Parathyroid adenoma (tissue), 2 donors: Measurements from ENCODE around the gene CLCN6.

ENCODE experiments used
- H2AFZ ChIP-seq: fragments of 300-600 bp; sonication (generic); one replicate; pipeline ENCODE4 v1.7.0; 2017; ENCODE audit warnings: antibody characterized with exemption, mild to moderate bottlenecking
- H3K27ac ChIP-seq: fragments of 300-600 bp; sonication (generic); one replicate; pipeline ENCODE4 v1.7.0; 2017
- H3K27me3 ChIP-seq: fragments of 300-600 bp; sonication (generic); one replicate; pipeline ENCODE4 v1.7.0; 2017; ENCODE audit warnings: low read length; ENCODE audit not compliant: control insufficient read depth, insufficient read depth
- H3K36me3 ChIP-seq: fragments of 300-600 bp; sonication (generic); one replicate; pipeline ENCODE4 v1.7.0; 2017; ENCODE audit warnings: low read length; ENCODE audit not compliant: control insufficient read depth, insufficient read depth
- H3K4me1 ChIP-seq: fragments of 300-600 bp; sonication (generic); one replicate; pipeline ENCODE4 v1.7.0; 2017; ENCODE audit warnings: control low read depth
- H3K4me2 ChIP-seq: fragments of 300-600 bp; sonication (generic); one replicate; pipeline ENCODE4 v1.7.0; 2017; ENCODE audit warnings: low read length
- H3K4me3 ChIP-seq: fragments of 300-600 bp; sonication (generic); one replicate; pipeline ENCODE4 v1.7.0; 2017; ENCODE audit warnings: low read depth, low read length
- H3K79me2 ChIP-seq: fragments of 300-600 bp; sonication (generic); one replicate; pipeline ENCODE4 v1.7.0; 2017; ENCODE audit warnings: control low read depth
- H3K9ac ChIP-seq: fragments of 300-600 bp; sonication (generic); one replicate; pipeline ENCODE4 v1.7.0; 2017; ENCODE audit warnings: mild to moderate bottlenecking
- H3K9me3 ChIP-seq: fragments of 300-600 bp; sonication (generic); one replicate; pipeline ENCODE4 v1.7.0; 2017; ENCODE audit warnings: low read length; ENCODE audit not compliant: control insufficient read depth
- TF ChIP-seq, protein P1 (sequence below): fragments of 300-600 bp; sonication (generic); IDR thresholded peaks from one replicate; pipeline ENCODE4 v1.7.0; 2017; ENCODE audit warnings: antibody characterized with exemption, mild to moderate bottlenecking
- donor health status: primary hyperparathyroidism.

CLCN6 gene

DNA sequence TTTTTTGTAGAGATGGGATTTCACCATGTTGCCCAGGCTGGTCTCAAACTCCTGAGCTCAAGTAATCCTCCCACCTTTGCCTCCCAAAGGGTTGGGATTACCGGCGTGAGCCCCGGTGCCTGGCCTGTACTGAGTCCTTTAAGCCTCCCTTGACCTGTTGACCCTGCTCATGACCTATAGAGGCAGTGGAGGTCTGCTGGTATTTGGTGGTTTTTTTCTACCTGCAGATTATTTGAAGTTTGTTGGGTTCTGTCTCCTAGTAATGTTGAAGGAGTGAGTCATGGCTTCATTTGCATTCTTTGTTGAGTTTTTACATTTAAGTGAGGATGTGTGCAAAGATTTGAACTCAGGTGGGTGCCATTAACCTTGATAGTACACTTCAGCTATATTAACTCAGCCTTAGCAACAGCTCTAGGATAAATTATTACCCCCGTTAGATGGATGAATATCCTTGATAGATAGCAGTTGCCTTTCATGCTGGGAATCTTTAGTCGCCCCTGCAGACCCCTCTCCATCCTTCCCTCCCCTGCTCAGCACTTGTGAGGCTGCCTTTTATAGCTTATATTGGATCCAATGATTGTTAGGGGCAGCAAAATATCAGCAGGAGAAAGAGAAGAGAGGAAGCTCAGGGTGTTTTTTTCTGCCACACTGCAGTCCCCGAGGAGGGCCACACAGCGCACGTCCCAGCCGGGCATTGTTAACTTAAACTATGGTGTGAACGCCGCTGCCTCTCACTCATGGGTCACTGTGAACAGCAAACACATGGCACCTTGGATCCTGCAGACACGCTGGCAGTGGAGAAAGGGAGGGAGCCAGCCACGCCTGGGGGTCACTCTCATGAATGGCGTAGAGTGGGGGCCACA, 67.6 kb downstream of the CLCN6 start:
- Histone ChIP-seq H3K27me3 (no peaks in the 10 kb centered on the region), H2AFZ (peak overlapping the region; percentile 75), H3K9ac (no peak overlapping the region), H3K4me3 (no peak overlapping the region), H3K27ac (peak overlapping the region; percentile 76), H3K4me2 (no peak overlapping the region), H3K4me1 (peaks cover 19% of the 10 kb centered on the region), H3K36me3 (no peaks in the 10 kb centered on the region), H3K79me2 (no peaks in the 10 kb centered on the region), H3K9me3 (no peaks in the 10 kb centered on the region)
- TF ChIP-seq, protein P1, sequence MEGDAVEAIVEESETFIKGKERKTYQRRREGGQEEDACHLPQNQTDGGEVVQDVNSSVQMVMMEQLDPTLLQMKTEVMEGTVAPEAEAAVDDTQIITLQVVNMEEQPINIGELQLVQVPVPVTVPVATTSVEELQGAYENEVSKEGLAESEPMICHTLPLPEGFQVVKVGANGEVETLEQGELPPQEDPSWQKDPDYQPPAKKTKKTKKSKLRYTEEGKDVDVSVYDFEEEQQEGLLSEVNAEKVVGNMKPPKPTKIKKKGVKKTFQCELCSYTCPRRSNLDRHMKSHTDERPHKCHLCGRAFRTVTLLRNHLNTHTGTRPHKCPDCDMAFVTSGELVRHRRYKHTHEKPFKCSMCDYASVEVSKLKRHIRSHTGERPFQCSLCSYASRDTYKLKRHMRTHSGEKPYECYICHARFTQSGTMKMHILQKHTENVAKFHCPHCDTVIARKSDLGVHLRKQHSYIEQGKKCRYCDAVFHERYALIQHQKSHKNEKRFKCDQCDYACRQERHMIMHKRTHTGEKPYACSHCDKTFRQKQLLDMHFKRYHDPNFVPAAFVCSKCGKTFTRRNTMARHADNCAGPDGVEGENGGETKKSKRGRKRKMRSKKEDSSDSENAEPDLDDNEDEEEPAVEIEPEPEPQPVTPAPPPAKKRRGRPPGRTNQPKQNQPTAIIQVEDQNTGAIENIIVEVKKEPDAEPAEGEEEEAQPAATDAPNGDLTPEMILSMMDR = no peak

DNA sequence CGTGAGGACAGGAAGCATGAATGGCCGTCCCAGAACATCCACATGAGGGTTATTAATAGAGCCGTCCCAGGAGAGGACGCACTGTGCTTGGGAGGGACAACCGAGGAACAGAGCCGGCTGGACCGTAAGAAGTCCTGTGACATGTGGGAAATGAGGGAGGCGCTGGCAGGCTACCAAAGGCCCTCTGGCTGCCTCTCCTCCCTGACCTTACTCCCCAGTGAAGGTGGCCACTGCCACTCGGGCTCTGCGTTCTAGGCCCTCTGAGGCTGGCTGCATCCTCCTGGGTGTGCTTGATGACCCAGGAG, 68.2 kb downstream of the CLCN6 start:
- Histone ChIP-seq H3K9me3 (no peaks in the 10 kb centered on the region), H3K4me2 (no peak overlapping the region), H3K9ac (no peak overlapping the region), H2AFZ (peak overlapping the region; percentile 75), H3K79me2 (no peaks in the 10 kb centered on the region), H3K4me3 (no peak overlapping the region), H3K4me1 (peaks cover 19% of the 10 kb centered on the region), H3K27ac (peak overlapping the region; percentile 76), H3K27me3 (no peaks in the 10 kb centered on the region), H3K36me3 (no peaks in the 10 kb centered on the region)
- TF ChIP-seq, protein P1 = no peak

DNA sequence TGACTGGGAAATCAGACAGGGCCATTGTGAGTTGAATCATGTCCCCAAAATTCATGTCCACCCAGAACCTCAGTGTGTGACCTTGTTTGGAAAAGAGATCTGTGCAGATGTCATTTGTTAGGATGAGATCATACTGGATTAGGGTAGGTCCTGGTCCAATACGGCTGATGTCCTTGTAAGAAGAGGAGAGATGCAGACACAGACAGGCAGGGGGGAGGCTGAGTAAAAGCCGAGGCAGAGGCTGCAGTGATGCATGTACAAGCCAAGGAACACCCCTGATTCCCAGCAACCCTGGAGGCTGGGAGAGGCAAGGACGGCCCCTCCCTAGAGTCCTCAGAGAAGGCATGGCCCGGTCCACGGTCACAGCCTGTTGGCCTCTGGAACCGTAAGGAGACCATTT, 68.6 kb downstream of the CLCN6 start:
- no peak overlapping the region for H3K4me2 ChIP-seq
- H3K27ac ChIP-seq = peak overlapping the region; percentile 76
- no peaks in the 10 kb centered on the region for H3K79me2 ChIP-seq
- H3K27me3 ChIP-seq = no peaks in the 10 kb centered on the region
- no peaks in the 10 kb centered on the region for H3K36me3 ChIP-seq
- peaks cover 19% of the 10 kb centered on the region for H3K4me1 ChIP-seq
- H3K9ac ChIP-seq = no peak overlapping the region
- peak overlapping the region; percentile 75 for H2AFZ ChIP-seq
- TF ChIP-seq, protein P1 = no peak
- no peaks in the 10 kb centered on the region for H3K9me3 ChIP-seq
- no peak overlapping the region for H3K4me3 ChIP-seq

DNA sequence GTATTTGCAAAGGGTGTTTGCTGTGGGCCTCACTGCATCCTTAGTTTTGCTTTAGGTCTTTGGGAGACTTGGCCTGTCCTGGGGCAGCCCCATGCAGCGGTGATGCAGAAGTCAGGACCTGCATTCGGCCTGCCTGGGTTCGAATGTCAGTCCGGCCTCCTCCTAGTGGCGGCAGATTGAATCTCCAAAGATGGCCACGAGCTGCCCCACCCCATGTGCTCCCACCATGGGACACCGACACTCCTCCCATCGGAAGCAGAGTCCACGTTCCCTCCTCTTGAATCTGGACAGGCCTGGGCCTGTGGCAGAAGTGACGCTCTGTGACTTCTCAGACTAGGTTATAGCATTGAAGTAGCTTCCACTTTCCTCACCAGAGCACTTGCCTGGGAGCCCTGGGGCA, 69.1 kb downstream of the CLCN6 start:
- Histone ChIP-seq H3K27ac (peak overlapping the region; percentile 76), H3K27me3 (no peaks in the 10 kb centered on the region), H3K36me3 (no peaks in the 10 kb centered on the region), H3K4me2 (no peak overlapping the region), H3K9me3 (no peaks in the 10 kb centered on the region), H3K79me2 (no peaks in the 10 kb centered on the region), H3K9ac (no peak overlapping the region), H3K4me1 (peaks cover 19% of the 10 kb centered on the region), H2AFZ (no peak overlapping the region), H3K4me3 (no peak overlapping the region)
- TF ChIP-seq, protein P1 = no peak

DNA sequence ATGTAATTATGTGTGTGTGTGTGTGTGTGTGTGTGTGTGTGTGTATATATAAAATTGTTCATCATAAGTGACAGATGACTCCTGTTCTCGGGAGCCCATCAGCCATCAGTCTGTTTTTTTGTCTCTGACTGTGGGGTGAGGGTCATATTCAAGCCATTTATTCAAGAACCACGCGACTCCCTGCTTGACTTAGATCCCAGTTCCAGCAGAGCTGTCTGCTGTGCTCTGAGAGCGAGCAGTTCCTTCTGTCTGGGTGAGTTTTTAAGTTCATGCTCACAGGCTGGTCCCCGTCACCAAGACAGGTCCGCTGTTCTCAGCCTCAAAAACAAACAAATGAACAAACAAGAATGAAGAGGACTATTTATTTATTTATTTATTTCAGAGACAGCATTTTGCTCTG, 71.1 kb downstream of the CLCN6 start:
- H3K4me2 ChIP-seq = no peak overlapping the region
- H3K4me3 ChIP-seq = no peak overlapping the region
- H3K27me3 ChIP-seq = no peaks in the 10 kb centered on the region
- peaks cover 17% of the 10 kb centered on the region for H3K4me1 ChIP-seq
- H3K36me3 ChIP-seq = no peaks in the 10 kb centered on the region
- no peaks in the 10 kb centered on the region for H3K79me2 ChIP-seq
- no peak overlapping the region for H3K9ac ChIP-seq
- no peak overlapping the region for H3K27ac ChIP-seq
- TF ChIP-seq, protein P1 = no peak
- H3K9me3 ChIP-seq = no peaks in the 10 kb centered on the region
- H2AFZ ChIP-seq = no peak overlapping the region
